ENCODE measurements around the gene PRDX2.
A peak's percentile ranks its signal among the peaks of the same experiment; 100 is the strongest.

PRDX2 gene

GRCh38 chr19:12778905-12779161, 22.8 kb downstream of the PRDX2 start:
- DNase-seq: no peak

DNA sequence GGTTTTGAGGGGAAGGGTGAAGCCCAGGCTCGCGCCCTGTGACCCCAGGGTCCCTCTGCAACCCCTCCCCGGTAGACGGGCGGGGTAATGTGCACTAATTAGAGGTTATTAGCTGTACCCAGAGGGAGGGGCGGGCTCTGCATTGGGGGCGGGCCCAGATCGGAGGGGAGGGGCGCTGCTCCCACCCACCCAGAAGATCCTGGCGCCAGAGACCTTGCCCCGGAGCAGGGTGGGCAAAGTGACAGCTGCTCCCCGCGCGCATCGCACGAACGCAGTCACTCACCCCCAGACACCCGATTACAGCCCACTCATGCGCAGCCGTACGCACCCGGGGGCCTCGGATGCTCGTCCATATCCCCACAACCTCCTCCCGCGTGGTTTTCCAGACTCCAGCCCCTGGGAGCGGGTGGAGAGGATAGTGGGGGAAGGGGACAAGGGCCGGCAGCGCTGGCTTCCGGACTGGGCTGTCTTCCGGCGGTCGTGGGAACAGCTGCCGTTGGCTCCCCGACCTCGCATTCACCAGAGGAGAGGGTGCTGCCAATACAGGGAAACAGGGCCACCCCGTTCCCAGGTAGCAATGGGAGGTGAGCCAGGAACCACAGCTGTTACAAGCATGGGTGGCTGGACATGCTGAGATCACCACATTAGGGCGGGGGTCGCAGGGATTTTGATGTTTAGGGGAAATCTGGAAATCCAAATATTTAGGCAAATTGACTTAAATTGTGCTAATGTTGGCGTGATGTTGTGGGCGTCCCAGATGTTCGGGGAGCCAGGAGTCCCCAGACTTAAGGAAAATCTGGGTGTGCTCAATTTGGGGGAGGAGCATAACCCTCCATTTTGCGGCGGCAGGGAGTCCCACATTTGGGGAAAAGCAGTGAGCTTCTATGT, 23.3 kb downstream of the PRDX2 start:
- peak; percentile 31 for DNase-seq

DNA sequence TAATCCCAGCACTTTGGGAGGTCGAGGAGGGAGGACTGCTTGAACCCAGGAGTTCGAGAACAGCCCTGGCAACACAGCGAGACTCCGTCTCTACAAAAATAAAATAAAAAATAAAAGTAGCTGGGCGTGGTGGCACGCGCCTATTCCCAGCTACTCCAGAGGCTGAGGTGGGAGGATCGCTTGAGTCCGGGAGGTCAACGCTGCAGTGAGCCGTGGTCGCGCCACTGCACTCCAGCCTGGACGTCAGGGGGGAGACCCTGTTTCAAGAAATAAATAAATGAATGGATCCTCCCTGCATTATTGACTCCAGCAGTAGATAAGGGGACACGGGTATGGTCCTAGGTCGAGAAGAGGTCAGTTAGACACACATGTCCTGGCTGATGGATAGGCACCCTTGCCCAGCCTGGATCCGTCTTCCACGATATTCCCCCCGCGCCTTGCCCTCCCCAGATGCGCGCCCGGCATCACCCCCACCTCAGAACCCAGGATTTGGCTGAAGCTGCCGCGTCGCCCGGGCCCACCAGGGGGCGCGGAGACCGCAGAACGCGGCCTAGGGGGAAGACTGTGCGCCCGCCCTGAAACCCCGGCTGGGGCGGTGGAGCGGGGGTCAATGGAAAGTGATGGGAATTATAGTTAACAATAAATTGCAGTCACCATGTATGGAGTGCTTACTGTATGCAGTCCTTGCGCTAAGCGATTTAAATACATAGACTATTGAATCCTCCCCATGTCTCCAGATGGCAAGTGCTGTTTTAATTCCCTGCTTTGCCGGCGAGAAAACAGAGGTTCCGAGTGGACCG, 24.2 kb downstream of the PRDX2 start:
- DNase-seq: peak; percentile 65

DNA sequence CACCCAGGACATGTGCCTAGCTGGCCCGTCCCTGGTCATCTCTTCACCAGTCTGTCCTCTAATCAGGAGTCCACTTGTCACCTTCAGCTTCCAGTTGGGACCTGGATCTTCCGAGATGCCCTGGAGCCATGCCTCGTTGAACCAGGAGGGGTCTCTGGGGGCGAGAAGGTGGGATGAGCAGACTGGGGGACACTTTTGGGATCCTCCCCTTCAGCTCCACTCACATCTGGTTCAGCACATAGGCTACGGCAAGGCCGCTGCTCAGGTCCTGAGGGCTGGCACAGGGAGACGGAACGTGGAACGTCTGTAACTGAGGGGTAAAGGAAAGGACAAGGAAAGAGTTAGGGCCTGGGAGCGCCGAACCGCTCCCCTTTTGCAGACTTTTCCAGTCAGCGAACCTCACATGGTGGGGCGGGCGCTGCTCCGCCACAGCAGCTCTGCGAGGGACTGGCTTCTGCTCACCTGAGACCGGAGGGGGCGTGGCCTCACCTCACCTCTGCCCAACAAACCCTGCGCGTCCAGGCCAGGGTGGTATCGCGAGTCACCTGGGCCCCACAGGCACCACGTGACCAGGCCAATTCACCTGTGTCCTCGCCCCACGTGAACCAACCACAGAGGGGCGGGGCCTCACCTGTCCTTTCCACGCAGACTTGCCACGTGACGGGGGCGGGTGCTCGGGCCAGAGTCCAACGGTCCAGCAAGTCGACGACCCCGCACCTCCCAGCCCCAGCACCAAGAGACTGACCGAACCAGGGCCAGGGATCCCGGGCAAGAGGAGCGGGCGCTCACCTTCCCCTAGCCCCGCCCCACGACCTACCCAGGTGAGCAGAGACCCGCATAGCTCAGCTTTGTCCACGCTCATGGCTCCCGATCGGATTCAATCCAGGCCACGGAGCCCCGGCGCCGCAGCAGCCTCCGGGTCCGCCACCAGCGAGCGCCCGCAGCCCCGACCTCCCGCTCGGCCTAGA, 26.7 kb downstream of the PRDX2 start, which contains the start of gene HOOK2:
TSS of gene HOOK2 (minus strand) at position 965 of the 968 bp plus-strand sequence. CDS start at position 862, 103 bp downstream.
- peak; percentile 80 for DNase-seq

DNA sequence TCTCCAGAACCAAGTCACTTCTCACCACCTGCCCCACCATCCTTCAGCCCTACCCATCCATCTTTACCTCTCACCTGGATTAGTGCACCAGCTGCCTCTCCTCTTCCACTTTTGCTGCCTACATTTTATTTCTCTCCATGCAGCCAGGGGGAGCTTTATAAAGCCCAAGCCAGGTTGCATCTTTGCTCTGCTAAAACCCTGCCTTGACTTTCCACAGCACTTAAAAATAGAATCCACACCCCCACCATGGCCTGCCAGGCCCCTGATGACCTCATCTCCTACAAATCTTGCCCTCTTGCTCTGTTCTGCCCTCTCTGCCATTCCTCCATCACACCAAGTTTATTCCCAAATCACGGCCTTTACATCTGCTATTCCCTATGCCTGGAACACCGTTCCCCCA, 28.0 kb downstream of the PRDX2 start:
- no peak for DNase-seq

GRCh38 chr19:12772323-12772722, 29.3 kb downstream of the PRDX2 start:
- no peak for DNase-seq

DNA sequence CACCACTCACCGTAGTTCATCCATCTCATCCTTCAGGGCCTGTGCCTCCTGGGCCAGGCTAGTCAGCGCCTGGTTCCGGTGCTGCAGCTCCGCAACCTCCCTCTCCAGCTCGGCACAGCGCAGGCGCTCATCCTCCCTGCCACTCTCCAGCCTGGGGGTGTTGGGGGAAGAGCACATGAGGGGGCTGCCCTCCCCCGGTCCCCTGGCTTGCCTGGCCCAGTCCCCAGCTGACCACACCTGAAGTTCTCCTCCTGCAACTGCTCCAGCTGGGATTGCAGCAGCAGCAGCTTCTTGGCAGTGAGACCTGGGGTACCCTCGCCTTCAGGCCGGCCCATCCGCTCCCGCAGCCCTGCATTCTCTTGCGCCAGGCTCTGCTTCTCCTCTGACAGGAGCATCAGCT, 30.7 kb downstream of the PRDX2 start:
- DNase-seq: no peak

- peak; percentile 66 for DNase-seq
Measured at GRCh38 chr19:12769689-12770088, 31.9 kb downstream of the PRDX2 start.

GRCh38 chr19:12767666-12768065, 33.9 kb downstream of the PRDX2 start:
- no peak for DNase-seq

DNA sequence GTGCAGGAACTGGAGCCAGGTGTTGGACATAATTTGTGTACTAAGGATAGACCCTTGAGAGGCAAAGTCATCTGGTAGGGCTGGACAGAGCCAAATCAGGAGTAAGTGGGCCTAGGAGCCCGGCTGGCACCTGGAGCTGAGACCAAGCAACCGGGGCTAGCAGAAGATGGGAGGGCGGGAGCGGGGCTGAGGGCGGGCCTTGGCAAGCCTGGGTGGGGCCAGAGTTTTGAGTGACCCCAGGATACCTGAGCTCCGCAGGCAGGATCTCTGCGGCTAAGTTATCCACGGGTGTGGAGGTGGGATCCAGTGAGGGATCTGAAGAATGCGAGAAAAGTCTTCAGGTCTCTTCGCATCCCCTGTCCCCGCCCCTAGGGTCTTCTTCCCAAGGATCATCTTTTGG, 34.5 kb downstream of the PRDX2 start:
- DNase-seq: no peak

DNA sequence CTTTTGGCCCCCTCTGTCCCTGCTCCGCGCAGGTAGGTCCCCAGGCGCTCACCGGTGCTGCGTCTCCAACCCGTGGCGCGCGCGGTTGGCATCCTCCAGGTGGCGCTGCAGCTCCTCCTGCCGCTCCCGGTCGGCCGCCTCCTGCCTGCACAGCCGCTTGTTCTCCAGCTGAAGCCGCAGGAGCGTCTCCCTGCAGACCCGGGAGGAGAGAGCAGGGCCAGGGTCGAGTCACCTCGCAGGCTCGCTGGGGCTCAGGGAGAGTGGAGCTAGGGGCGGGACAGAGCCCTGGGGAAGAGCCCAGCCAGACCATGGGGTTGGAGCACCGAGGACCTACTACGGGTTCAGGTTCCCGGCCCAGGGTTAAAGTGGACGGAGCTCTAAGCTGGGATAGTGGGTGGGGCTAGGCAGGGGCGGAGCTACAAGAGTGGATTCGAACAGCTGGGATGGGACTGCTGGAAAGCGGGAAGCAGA, 35.5 kb downstream of the PRDX2 start:
- no peak for DNase-seq

DNA sequence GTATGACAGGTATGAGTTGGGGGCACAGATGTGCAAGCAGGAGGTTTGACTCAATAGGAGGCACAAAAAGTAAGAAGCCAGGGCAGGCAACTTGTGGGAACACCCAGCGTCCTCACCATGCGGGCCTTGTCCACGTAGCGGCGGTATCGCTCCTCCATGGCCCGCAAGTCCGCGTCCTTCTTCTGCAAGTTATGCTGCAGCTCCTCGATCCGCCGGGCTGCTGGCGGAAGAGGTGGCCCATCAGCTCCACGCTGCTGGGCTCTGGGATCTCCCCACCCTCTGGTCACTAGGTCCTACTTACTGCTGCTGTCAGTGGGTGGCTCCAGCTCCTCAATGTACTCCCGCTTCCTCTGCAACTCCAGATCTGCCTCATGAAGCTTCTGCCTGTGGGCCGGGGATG, 36.9 kb downstream of the PRDX2 start:
- DNase-seq: no peak

GRCh38 chr19:12763100-12763499, 38.5 kb downstream of the PRDX2 start:
- DNase-seq: no peak

- no peak for DNase-seq
Measured at GRCh38 chr19:12759686-12760085, 41.9 kb downstream of the PRDX2 start.

DNA sequence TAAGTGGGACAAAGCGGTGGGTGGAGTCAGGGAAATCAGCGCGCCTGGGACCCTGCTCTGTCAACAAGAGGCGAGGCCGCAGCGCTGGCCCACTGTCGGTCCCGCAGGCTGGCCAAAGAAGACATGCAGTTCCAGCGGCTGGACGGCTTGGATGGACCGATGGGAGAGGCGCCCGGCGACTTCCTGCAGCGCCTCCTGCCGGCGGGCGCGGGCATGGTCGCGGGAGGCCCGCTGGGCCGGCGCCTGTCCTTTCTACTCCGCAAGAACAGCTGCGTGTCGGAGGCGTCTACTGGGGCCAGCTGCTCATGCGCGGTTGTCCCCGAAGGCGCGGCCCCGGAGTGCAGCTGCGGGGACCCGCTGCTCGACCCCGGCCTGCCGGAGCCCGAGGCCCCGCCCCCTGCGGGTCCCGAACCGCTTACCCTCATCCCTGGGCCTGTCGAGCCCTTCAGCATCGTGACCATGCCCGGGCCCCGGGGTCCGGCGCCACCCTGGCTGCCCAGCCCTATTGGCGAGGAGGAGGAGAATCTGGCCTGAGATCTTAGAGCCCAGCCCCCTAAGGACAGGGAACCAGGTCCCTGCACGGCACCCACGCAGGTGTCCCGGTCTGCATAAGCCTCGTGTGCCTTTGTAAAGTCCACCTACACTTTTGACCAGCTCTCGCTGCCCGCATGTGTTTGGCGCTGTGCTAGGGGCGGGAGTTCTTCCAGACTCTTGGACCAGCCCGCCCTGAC, 43.9 kb downstream of the PRDX2 start:
- DNase-seq: peak; percentile 67

DNA sequence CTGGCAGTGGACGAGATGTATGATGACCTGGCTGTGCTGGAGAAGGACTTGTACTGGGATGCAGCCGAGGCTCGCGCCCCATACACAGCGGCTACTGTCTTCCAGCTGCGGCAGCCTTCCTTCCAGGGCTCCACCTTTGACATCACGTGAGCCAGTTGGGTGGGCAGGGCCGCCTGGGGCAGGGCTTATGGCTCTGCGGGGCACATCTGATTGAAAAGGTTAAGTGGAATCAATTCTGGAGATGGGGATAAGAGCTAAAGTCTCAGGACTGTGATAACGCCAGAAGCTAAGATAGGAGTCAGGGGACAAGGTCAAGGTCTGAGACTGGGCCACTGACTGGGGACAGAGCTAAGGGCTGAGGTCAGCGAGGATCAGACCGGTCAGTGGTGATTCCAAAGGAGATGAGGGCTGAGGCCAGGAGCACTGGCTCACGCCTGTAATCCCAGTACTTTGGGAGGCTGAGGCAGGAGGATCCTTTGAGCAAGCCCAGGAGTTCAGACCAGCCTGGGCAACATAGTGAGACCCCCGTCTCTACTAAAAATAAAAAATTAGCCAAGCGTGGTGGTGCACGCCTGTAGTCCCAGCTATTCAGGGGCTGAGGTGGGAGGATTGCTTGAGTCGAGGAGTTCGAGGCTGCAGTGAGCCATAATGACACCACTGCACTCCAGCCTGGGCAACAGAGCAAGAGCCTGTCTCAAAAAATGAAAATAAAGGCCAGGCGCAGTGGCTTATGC, 45.3 kb downstream of the PRDX2 start:
- DNase-seq: no peak

DNA sequence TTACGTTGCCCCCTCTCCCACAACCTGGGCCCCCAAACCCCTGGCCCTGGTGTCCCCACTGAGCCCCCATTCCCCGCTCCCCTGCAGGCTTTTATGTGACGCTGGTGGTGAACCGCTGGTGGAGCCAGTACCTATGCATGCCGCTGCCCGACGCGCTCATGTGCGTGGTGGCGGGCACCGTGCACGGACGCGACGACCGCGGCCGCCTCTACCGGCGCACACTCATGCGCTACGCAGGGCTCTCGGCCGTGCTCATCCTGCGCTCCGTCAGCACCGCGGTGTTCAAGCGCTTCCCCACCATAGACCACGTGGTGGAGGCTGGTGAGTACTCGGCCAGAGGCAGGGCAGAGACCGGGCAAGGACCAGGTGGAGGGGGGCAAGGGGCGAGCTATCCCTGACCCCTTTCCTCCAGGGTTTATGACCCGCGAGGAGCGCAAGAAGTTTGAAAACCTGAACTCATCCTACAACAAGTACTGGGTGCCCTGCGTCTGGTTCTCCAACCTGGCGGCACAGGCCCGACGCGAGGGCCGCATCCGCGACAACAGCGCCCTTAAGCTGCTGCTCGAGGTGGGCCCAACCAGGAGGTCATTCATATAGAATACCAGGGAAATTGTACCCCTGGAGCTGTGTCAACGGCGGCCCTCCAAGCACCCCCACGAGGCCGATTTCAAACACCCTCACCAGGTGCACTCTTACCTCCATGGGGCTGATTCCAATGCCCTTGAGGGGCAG, 47.0 kb downstream of the PRDX2 start:
- DNase-seq: no peak

DNA sequence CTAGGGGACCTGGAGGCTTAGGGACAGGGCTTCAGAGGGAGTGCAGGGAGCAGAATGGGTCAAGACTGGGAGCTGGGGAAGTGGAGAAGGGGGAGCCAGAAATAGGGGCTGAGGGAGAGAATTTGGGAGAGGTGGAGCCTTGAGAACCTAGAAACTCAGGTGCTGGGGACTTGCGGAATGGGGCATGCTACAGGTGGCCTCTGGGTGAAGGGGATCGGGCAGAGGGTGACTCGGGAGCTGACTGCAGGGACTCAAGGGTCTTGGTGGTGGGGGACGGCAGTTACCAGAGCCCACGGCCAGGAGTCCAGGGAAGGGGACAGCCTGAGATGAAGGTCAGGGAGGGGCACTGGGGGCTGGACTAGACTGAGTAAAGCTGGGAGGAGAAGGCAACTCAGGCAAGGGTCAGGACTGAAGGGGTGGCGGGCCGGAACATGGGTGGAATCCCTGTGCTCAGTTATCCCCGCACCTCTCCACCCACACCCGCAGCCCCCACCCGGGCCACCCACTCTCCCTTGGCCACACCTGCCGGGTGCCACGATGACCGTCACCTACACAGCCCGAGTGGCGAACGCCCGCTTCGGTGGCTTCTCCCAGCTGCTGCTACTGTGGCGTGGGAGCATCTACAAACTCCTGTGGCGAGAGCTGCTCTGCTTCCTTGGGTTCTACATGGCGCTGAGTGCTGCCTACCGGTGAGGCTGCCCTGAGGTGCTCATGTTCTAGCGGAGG, 49.4 kb downstream of the PRDX2 start:
- no peak for DNase-seq

DNA sequence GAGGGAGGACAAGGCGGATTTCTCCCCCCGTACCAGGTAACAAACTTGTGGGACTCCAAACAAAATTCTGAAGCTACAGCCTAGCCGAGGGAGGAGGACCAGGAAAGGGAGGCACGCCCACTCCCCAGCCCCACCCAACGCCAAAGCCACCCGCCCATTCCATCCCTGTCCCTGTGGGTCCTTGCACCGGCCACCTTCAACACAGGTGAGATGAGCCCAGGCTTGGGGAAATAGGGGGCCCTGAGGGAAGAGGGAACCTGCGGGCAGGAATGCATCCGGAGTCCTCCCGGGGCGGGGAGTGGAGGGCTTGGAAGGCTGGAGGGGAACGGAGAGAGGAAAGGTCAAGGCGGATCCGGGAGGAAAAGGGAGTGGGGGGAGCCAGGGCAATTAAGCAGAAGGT, 50.0 kb downstream of the PRDX2 start, which contains the start of gene BEST2:
TSS of gene BEST2 (plus strand) at position 157 of the 400 bp plus-strand sequence. CDS start 802 bp downstream, outside the sequence.
- DNase-seq: no peak

DNA sequence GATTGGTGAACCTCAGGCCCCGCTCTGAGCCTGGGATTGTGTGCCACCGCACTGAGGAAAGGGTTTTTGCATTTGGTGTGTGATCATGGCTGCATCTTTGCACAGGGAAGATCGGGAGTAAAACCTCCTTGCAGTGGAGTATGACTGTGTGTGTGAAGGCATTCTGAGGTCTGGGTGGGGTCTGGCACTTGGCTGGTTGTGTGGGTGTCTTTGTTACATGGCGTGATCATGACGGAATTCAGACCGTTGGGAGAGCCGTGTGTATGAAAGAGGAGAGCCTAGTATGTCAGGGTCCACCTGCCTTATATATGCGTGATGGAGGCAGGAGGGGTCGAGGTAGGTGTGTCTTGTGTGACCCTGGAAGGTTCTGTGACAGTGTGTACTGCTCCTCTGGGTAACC, 50.7 kb downstream of the PRDX2 start:
- DNase-seq: no peak
